IPS DF 6.9 (cell line): ENCODE measurements around the gene PKIB.

ENCODE experiments used
- DNase-seq: peaks from one replicate; pipeline ENCODE4 v3.0.0-alpha.2; 2013; ENCODE audit warnings: low read depth, low spot score
- H3K27ac ChIP-seq: one replicate; pipeline ENCODE4 v1.5.1; 2013; ENCODE audit warnings: low read length, control low read depth
- H3K27me3 ChIP-seq: 2 replicates; pipeline ENCODE4 v1.6.1; 2013; ENCODE audit warnings: mild to moderate bottlenecking, low read length; ENCODE audit not compliant: control insufficient read depth, insufficient read depth
- H3K36me3 ChIP-seq: 2 replicates; pipeline ENCODE4 v1.6.1; 2013; ENCODE audit warnings: low read length; ENCODE audit not compliant: control insufficient read depth, insufficient read depth
- H3K4me1 ChIP-seq: 2 replicates; pipeline ENCODE4 v1.6.1; 2013; ENCODE audit warnings: low read length; ENCODE audit not compliant: control insufficient read depth, insufficient read depth
- H3K4me3 ChIP-seq: 2 replicates; pipeline ENCODE4 v1.5.1; 2013; ENCODE audit warnings: mild to moderate bottlenecking, low read length
- H3K9me3 ChIP-seq: 2 replicates; pipeline ENCODE4 v1.6.1; 2013; ENCODE audit warnings: low read length, inconsistent platforms; ENCODE audit not compliant: control insufficient read depth, insufficient read depth
- WGBS: extraction: QIAGEN DNeasy Blood & Tissue Kit; methylation state at CpG from one replicate; pipeline ENCODE4 v1.1.7; 2013; ENCODE audit warnings: mixed read lengths, missing lambda C conversion rate; ENCODE audit not compliant: insufficient read length, insufficient coverage; 5-methylcytosine and 5-hydroxymethylcytosine counted together

The PKIB gene

GRCh38 chr6:122751326-122751725, 141.1 kb downstream of the PKIB start:
- H3K4me1 ChIP-seq = no peaks in the 10 kb centered on the region
- H3K36me3 ChIP-seq = no peaks in the 10 kb centered on the region
- no peak for DNase-seq
- H3K4me3 ChIP-seq = no peak overlapping the region
- no peaks in the 10 kb centered on the region for H3K9me3 ChIP-seq
- H3K27me3 ChIP-seq = no peaks in the 10 kb centered on the region
- no peak overlapping the region for H3K27ac ChIP-seq
- no CpG with 5 or more reads among the region's 3 CpGs for WGBS

GRCh38 chr6:122752459-122752858, 142.3 kb downstream of the PKIB start:
- no peaks in the 10 kb centered on the region for H3K4me1 ChIP-seq
- no peaks in the 10 kb centered on the region for H3K9me3 ChIP-seq
- DNase-seq = no peak
- H3K36me3 ChIP-seq = no peaks in the 10 kb centered on the region
- H3K4me3 ChIP-seq = no peak overlapping the region
- WGBS = no CpG with 5 or more reads among the region's 1 CpG
- no peaks in the 10 kb centered on the region; the same call in 1 of the 2 replicates for H3K27me3 ChIP-seq
- H3K27ac ChIP-seq = no peak overlapping the region

GRCh38 chr6:122753000-122753687, 142.9 kb downstream of the PKIB start:
- no peak overlapping the region for H3K4me3 ChIP-seq
- H3K9me3 ChIP-seq = no peaks in the 10 kb centered on the region
- H3K27me3 ChIP-seq = no peaks in the 10 kb centered on the region; the same call in 1 of the 2 replicates
- H3K4me1 ChIP-seq = no peaks in the 10 kb centered on the region
- H3K36me3 ChIP-seq = no peaks in the 10 kb centered on the region
- H3K27ac ChIP-seq = no peak overlapping the region
- no peak for DNase-seq
- WGBS = no CpG with 5 or more reads among the region's 10 CpGs

- no peak for DNase-seq
- H3K27me3 ChIP-seq = no peaks in the 10 kb centered on the region; the same call in 1 of the 2 replicates
- H3K9me3 ChIP-seq = no peaks in the 10 kb centered on the region
- no peaks in the 10 kb centered on the region for H3K4me1 ChIP-seq
- no peak overlapping the region for H3K4me3 ChIP-seq
- no peak overlapping the region for H3K27ac ChIP-seq
- no CpG with 5 or more reads among the region's 5 CpGs for WGBS
- no peaks in the 10 kb centered on the region for H3K36me3 ChIP-seq
These were observed 143.5 kb downstream of the PKIB start for GRCh38 chr6:122753688-122754056.

GRCh38 chr6:122754191-122754731, 144.1 kb downstream of the PKIB start:
- DNase-seq = no peak
- Histone ChIP-seq H3K27ac (no peak overlapping the region), H3K4me1 (no peaks in the 10 kb centered on the region), H3K27me3 (no peaks in the 10 kb centered on the region; the same call in 1 of the 2 replicates), H3K4me3 (no peak overlapping the region), H3K9me3 (no peaks in the 10 kb centered on the region), H3K36me3 (no peaks in the 10 kb centered on the region)
- no CpG with 5 or more reads among the region's 5 CpGs for WGBS

GRCh38 chr6:122755901-122756300, 145.7 kb downstream of the PKIB start:
- no peaks in the 10 kb centered on the region; the same call in 1 of the 2 replicates for H3K27me3 ChIP-seq
- no peak for DNase-seq
- no peaks in the 10 kb centered on the region for H3K9me3 ChIP-seq
- no peak overlapping the region for H3K4me3 ChIP-seq
- H3K36me3 ChIP-seq = no peaks in the 10 kb centered on the region
- H3K4me1 ChIP-seq = no peaks in the 10 kb centered on the region
- no peak overlapping the region for H3K27ac ChIP-seq
- no CpG with 5 or more reads among the region's 9 CpGs for WGBS

GRCh38 chr6:122758927-122759334, 148.7 kb downstream of the PKIB start:
- no CpG with 5 or more reads among the region's 1 CpG for WGBS
- no peaks in the 10 kb centered on the region for H3K4me1 ChIP-seq
- no peaks in the 10 kb centered on the region for H3K36me3 ChIP-seq
- H3K9me3 ChIP-seq = no peaks in the 10 kb centered on the region
- H3K4me3 ChIP-seq = no peak overlapping the region
- H3K27me3 ChIP-seq = no peaks in the 10 kb centered on the region; the same call in 1 of the 2 replicates
- DNase-seq = no peak
- H3K27ac ChIP-seq = no peak overlapping the region

GRCh38 chr6:122760330-122760729, 150.1 kb downstream of the PKIB start:
- Histone ChIP-seq H3K36me3 (no peaks in the 10 kb centered on the region), H3K4me3 (no peak overlapping the region), H3K27me3 (no peaks in the 10 kb centered on the region; the same call in 1 of the 2 replicates), H3K4me1 (no peaks in the 10 kb centered on the region), H3K27ac (no peak overlapping the region), H3K9me3 (no peaks in the 10 kb centered on the region)
- DNase-seq = no peak

- H3K4me3 ChIP-seq = no peak overlapping the region
- no peaks in the 10 kb centered on the region for H3K27me3 ChIP-seq
- no peaks in the 10 kb centered on the region for H3K4me1 ChIP-seq
- H3K9me3 ChIP-seq = no peaks in the 10 kb centered on the region
- H3K27ac ChIP-seq = no peak overlapping the region
- no peak for DNase-seq
- H3K36me3 ChIP-seq = no peaks in the 10 kb centered on the region
These were observed 156.1 kb downstream of the PKIB start for GRCh38 chr6:122766256-122766655.

GRCh38 chr6:122770835-122771601, 160.8 kb downstream of the PKIB start:
- no peak for DNase-seq
- Histone ChIP-seq H3K4me3 (no peak overlapping the region), H3K9me3 (no peaks in the 10 kb centered on the region), H3K4me1 (no peaks in the 10 kb centered on the region), H3K36me3 (no peaks in the 10 kb centered on the region), H3K27ac (no peak overlapping the region), H3K27me3 (no peaks in the 10 kb centered on the region)
- no CpG with 5 or more reads among the region's 1 CpG for WGBS
